H1 (cell line): ENCODE results near the gene ARHGAP24. TPM values are rescaled to one million over a fixed set of nuclear protein-coding genes. Genes with fewer than 3 reads are reported as not detected.

Experiments
- CTCF ChIA-PET: fragments of 300-600 bp; sonication (Branson Sonifier 250); formaldehyde crosslinking; loops from one replicate; lab custom pipeline; 2021; ENCODE audit not compliant: partially characterized antibody; lab: Charles Lee
- POLR2A ChIA-PET: fragments of 300-600 bp; sonication (Branson Sonifier 250); formaldehyde crosslinking; loops from one replicate; lab custom pipeline; 2021; ENCODE audit warnings: inconsistent platforms; ENCODE audit not compliant: partially characterized antibody; lab: Charles Lee
- DNase-seq, 2 experiments: peaks; one replicate each; pipeline versions ENCODE4 v3.0.0 to v3.0.0-alpha.2; 2010 to 2022; ENCODE audit warnings: low spot score in 2 of 2, low read depth in 1 of 2, mixed read lengths in 1 of 2
- FAIRE-seq: peaks from 2 replicates; lab custom pipeline; 2011; peaks lifted over from hg19 to GRCh38; lab: Jason Lieb, UNC
- H2AFZ ChIP-seq: 2 replicates; pipeline ENCODE4 v1.8.1; 2012; ENCODE audit warnings: low read length, inconsistent platforms
- H2AK5ac ChIP-seq: 2 replicates; pipeline ENCODE4 v1.6.1; 2013; ENCODE audit warnings: low read depth, low read length
- H2BK120ac ChIP-seq: replicated peaks from 2 replicates; pipeline ENCODE3; 2013; ENCODE audit warnings: low read depth, low read length, inconsistent platforms
- H2BK12ac ChIP-seq: 2 replicates; pipeline ENCODE4 v1.6.1; 2013; ENCODE audit warnings: low read depth, low read length
- H2BK15ac ChIP-seq: 2 replicates; pipeline ENCODE4 v1.6.1; 2013; ENCODE audit warnings: low read length
- H2BK20ac ChIP-seq: 2 replicates; pipeline ENCODE4 v1.6.1; 2013; ENCODE audit warnings: low read length
- H2BK5ac ChIP-seq: 2 replicates; pipeline ENCODE4 v1.6.1; 2013; ENCODE audit warnings: low read depth, low read length
- H3K14ac ChIP-seq: 2 replicates; pipeline ENCODE4 v1.6.1; 2013; ENCODE audit warnings: inconsistent platforms; ENCODE audit not compliant: insufficient read length
- H3K18ac ChIP-seq: 2 replicates; pipeline ENCODE4 v1.6.1; 2013; ENCODE audit warnings: low read length; ENCODE audit errors: extremely low read depth
- H3K23ac ChIP-seq: 2 replicates; pipeline ENCODE4 v1.6.1; 2013; ENCODE audit warnings: inconsistent platforms; ENCODE audit not compliant: insufficient read length
- H3K23me2 ChIP-seq: 2 replicates; pipeline ENCODE4 v1.6.1; 2013; ENCODE audit warnings: low read depth, low read length
- H3K27ac ChIP-seq: 2 replicates; pipeline ENCODE4 v1.6.1; 2011; ENCODE audit warnings: low read depth, low read length, inconsistent platforms
- H3K27me3 ChIP-seq, 4 experiments: replicated peaks in 1 of 4; 1 replicate in 1 of 4; 2 replicates in 3 of 4; pipeline versions ENCODE4 v1.6.1 to v1.8.1; 2011 to 2013; ENCODE audit warnings: low read length in 3 of 4, mild to moderate bottlenecking in 3 of 4, inconsistent platforms in 2 of 4, mixed read lengths in 2 of 4, moderate library complexity in 1 of 4; ENCODE audit not compliant: control insufficient read depth in 3 of 4, insufficient read depth in 3 of 4; ENCODE audit errors: extremely low read depth in 1 of 4
- H3K36me3 ChIP-seq, 4 experiments: 2 replicates each; pipeline versions ENCODE4 v1.6.1 to v1.8.1; 2011 to 2013; ENCODE audit warnings: mild to moderate bottlenecking in 4 of 4, low read length in 3 of 4, moderate library complexity in 2 of 4, control low read depth in 1 of 4, inconsistent platforms in 1 of 4; ENCODE audit not compliant: insufficient read depth in 4 of 4, control insufficient read depth in 2 of 4
- H3K4ac ChIP-seq: replicated peaks from 2 replicates; pipeline ENCODE3; 2013; ENCODE audit warnings: low read length, low read depth, mixed read lengths, inconsistent platforms; ENCODE audit not compliant: insufficient read length
- H3K4me1 ChIP-seq, 4 experiments: replicated peaks in 1 of 4; 1 replicate in 1 of 4; 2 replicates in 3 of 4; pipeline versions ENCODE4 v1.6.1 to v1.8.1; 2011 to 2013; ENCODE audit warnings: low read length in 3 of 4, inconsistent platforms in 2 of 4, mixed read lengths in 1 of 4; ENCODE audit not compliant: insufficient read depth in 4 of 4, control insufficient read depth in 3 of 4
- H3K4me2 ChIP-seq, 2 experiments: 2 replicates each; pipeline versions ENCODE4 v1.6.1 to v1.8.1; 2011 to 2013; ENCODE audit warnings: low read depth in 2 of 2, low read length in 2 of 2, control low read depth in 1 of 2, inconsistent platforms in 1 of 2, mild to moderate bottlenecking in 1 of 2; ENCODE audit not compliant: insufficient read depth in 1 of 2
- H3K4me3 ChIP-seq, 4 experiments: fragments of 200-600, 300-600 bp in 1 of 4; sonication (generic), shearing (Covaris generic), sonication (Bioruptor Twin) in 1 of 4; 2 replicates each; pipeline versions ENCODE4 v1.5.1 to v1.8.1; 2011 to 2016; ENCODE audit warnings: low read length in 4 of 4, low read depth in 3 of 4, control low read depth in 2 of 4, inconsistent platforms in 2 of 4, mild to moderate bottlenecking in 2 of 4, mixed read lengths in 1 of 4, moderate library complexity in 1 of 4; ENCODE audit not compliant: insufficient read depth in 2 of 4; ENCODE audit errors: extremely low read depth in 1 of 4
- H3K56ac ChIP-seq: replicated peaks from 2 replicates; pipeline ENCODE3; 2013; ENCODE audit warnings: low read depth, mild to moderate bottlenecking, mixed read lengths, low read length, inconsistent platforms; ENCODE audit not compliant: insufficient read length
- H3K79me1 ChIP-seq: 2 replicates; pipeline ENCODE4 v1.6.1; 2013; ENCODE audit warnings: low read depth, low read length, control low read depth
- H3K79me2 ChIP-seq, 2 experiments: 2 replicates each; pipeline versions ENCODE4 v1.6.1 to v1.8.1; 2012 to 2013; ENCODE audit warnings: low read length in 2 of 2, mild to moderate bottlenecking in 2 of 2, inconsistent platforms in 1 of 2; ENCODE audit not compliant: insufficient read depth in 2 of 2, control insufficient read depth in 1 of 2
- H3K9ac ChIP-seq, 4 experiments: replicated peaks in 1 of 4; 1 replicate in 1 of 4; 2 replicates in 3 of 4; pipeline versions ENCODE4 v1.6.1 to v1.8.1; 2011 to 2013; ENCODE audit warnings: low read depth in 3 of 4, low read length in 3 of 4, control low read depth in 2 of 4, mild to moderate bottlenecking in 2 of 4, moderate library complexity in 2 of 4, inconsistent platforms in 1 of 4; ENCODE audit errors: extremely low read depth in 1 of 4
- H3K9me3 ChIP-seq, 2 experiments: 2 replicates each; pipeline versions ENCODE4 v1.6.1 to v1.8.1; 2012 to 2013; ENCODE audit warnings: mild to moderate bottlenecking in 2 of 2, moderate library complexity in 2 of 2, control low read depth in 1 of 2, inconsistent platforms in 1 of 2, low read depth in 1 of 2, low read length in 1 of 2, mixed read lengths in 1 of 2; ENCODE audit not compliant: insufficient read depth in 2 of 2
- H4K20me1 ChIP-seq, 2 experiments: replicated peaks in 1 of 2; 2 replicates each; pipeline versions ENCODE3 to v1.8.1; 2011 to 2013; ENCODE audit warnings: inconsistent platforms in 2 of 2, low read length in 2 of 2, mild to moderate bottlenecking in 1 of 2; ENCODE audit not compliant: insufficient read depth in 2 of 2, control insufficient read depth in 1 of 2
- H4K5ac ChIP-seq: 2 replicates; pipeline ENCODE4 v1.6.1; 2013; ENCODE audit warnings: low read length, low read depth, mixed read lengths, inconsistent platforms; ENCODE audit not compliant: insufficient read length
- H4K8ac ChIP-seq: 2 replicates; pipeline ENCODE4 v1.8.0; 2013; ENCODE audit warnings: mild to moderate bottlenecking, moderate library complexity, low read length, inconsistent platforms; ENCODE audit not compliant: insufficient read depth; ENCODE audit errors: extremely low read depth
- H4K91ac ChIP-seq: replicated peaks from 2 replicates; pipeline ENCODE3; 2013; ENCODE audit warnings: low read length, mixed read lengths, inconsistent platforms; ENCODE audit not compliant: insufficient read length
- BACH1 ChIP-seq: IDR thresholded peaks from 2 replicates; pipeline ENCODE4 v1.6.1; 2012; ENCODE audit warnings: low read length, improper control_type of control experiment
- CHD1 ChIP-seq: IDR thresholded peaks from 2 replicates; pipeline ENCODE4 v1.6.1; 2012; ENCODE audit warnings: low read depth, low read length, improper control_type of control experiment
- CTBP2 ChIP-seq: IDR thresholded peaks from 2 replicates; pipeline ENCODE4 v1.7.0; 2011; ENCODE audit warnings: borderline replicate concordance, mild to moderate bottlenecking, moderate library complexity, mixed read lengths, low read length; ENCODE audit not compliant: insufficient read depth, insufficient read length
- HDAC2 ChIP-seq, 2 experiments: fragments of 300-600 bp in 1 of 2; sonication (generic) in 1 of 2; IDR thresholded peaks; 2 replicates each; pipeline ENCODE4 v1.6.1; 2011 to 2012; ENCODE audit warnings: low read depth in 2 of 2, low read length in 2 of 2, mild to moderate bottlenecking in 2 of 2, moderate library complexity in 2 of 2, borderline replicate concordance in 1 of 2, inconsistent platforms in 1 of 2
- MAFK ChIP-seq: IDR thresholded peaks from 2 replicates; pipeline ENCODE4 v1.6.1; 2012; ENCODE audit warnings: low read depth, mild to moderate bottlenecking, improper control_type of control experiment, low read length
- POLR2A ChIP-seq, 2 experiments: IDR thresholded peaks; 1 replicate in 1 of 2; 2 replicates in 1 of 2; pipeline ENCODE4 v1.6.1; 2011; ENCODE audit warnings: low read depth in 2 of 2, low read length in 2 of 2, mild to moderate bottlenecking in 2 of 2; ENCODE audit errors: control extremely low read depth in 1 of 2
- RXRA ChIP-seq: IDR thresholded peaks from 2 replicates; pipeline ENCODE4 v1.6.1; 2011; ENCODE audit warnings: low read depth, mild to moderate bottlenecking, low read length, moderate library complexity; ENCODE audit not compliant: insufficient read depth
- SIRT6 ChIP-seq: IDR thresholded peaks from one replicate; pipeline ENCODE4 v1.7.1; 2012; ENCODE audit warnings: low read length, inconsistent platforms
- TAF7 ChIP-seq: optimal IDR thresholded peaks from 2 replicates; pipeline ENCODE3; 2011; ENCODE audit warnings: low read depth, mild to moderate bottlenecking, inconsistent platforms, low read length, moderate library complexity, borderline replicate concordance
- TCF12 ChIP-seq: IDR thresholded peaks from 2 replicates; pipeline ENCODE4 v1.6.1; 2011; ENCODE audit warnings: low read depth, mild to moderate bottlenecking, low read length
- WGBS, 2 experiments: shearing (Covaris generic) in 1 of 2; methylation state at CpG; one replicate each; pipeline versions ENCODE4 v1.1.6 to v1.1.7; 2013 to 2015; ENCODE audit warnings: low lambda C conversion rate in 2 of 2, mixed read lengths in 2 of 2, inconsistent platforms in 1 of 2, low coverage in 1 of 2, missing lambda C conversion rate in 1 of 2; ENCODE audit not compliant: insufficient replicate concordance in 2 of 2, insufficient coverage in 1 of 2, insufficient read length in 1 of 2; ENCODE audit errors: extremely low coverage in 1 of 2, missing lambda C conversion rate in 1 of 2; 5-methylcytosine and 5-hydroxymethylcytosine counted together
- polyA plus RNA-seq, 7 experiments: library from polyadenylated mRNA; depleted of rRNA in 3 of 7; stranded (reverse) in 5 of 7; unstranded in 2 of 7; fragments of >200 nt in 5 of 7; fragments of 200-250 nt in 2 of 7; gene quantifications; 1 replicate in 5 of 7; 2 replicates in 1 of 7; 4 replicates in 1 of 7; pipeline versions ENCODE4 v1.2.1 to v1.2.3, GENCODE V29; 2011 to 2013; ENCODE audit warnings: missing spikeins in 2 of 7, mixed read lengths in 2 of 7
- total RNA-seq: library from RNA; stranded (reverse); fragmentation: NEBNext Ultra II Directional; extraction: Animal tissue kit (Norgen Biotek cat#: 25700); gene quantifications from 2 replicates; pipeline ENCODE4 v1.2.1, GENCODE V29; 2021

ARHGAP24 gene
- total and polyA plus RNA-seq, 2 of the 8 experiments (the other 6 are each of a cell fraction or from before 2014, with no cell fraction given) = 0.08 to 0.50 TPM

- H2AK5ac ChIP-seq = no peak overlapping the region
- peak overlapping the region; percentile 92 for H2AFZ ChIP-seq
- no peak overlapping the region for H2BK120ac ChIP-seq
- H3K9ac ChIP-seq = no peak overlapping the region
- H3K27ac ChIP-seq = no peak overlapping the region
- H4K5ac ChIP-seq = no peak overlapping the region
- no peak overlapping the region for H2BK20ac ChIP-seq
- no peak overlapping the region for H2BK15ac ChIP-seq
- H4K8ac ChIP-seq = no peak overlapping the region
- DNase-seq (no peak), FAIRE-seq (no peak)
- H3K4me3 ChIP-seq = no peak overlapping the region
- ChIA-PET POLR2A (no interaction called here), CTCF (interaction anchor here (2.7 kb wide), 1 partner anchor 23 kb away, joined by 6 read pairs; no protein-coding TSS in a partner anchor)
- no peak overlapping the region for H3K4ac ChIP-seq
- H3K9me3 ChIP-seq = no peaks in the 10 kb centered on the region
- no peak overlapping the region for H3K56ac ChIP-seq
- no peaks in the 10 kb centered on the region for H3K23me2 ChIP-seq
- H4K91ac ChIP-seq = no peak overlapping the region
- H3K27me3 ChIP-seq = no peaks in the 10 kb centered on the region
- no peak overlapping the region for H3K23ac ChIP-seq
- no peaks in the 10 kb centered on the region for H4K20me1 ChIP-seq
- no peak overlapping the region for H3K14ac ChIP-seq
- no peaks in the 10 kb centered on the region for H3K79me2 ChIP-seq
- no peak overlapping the region for H2BK12ac ChIP-seq
- no peak overlapping the region for H3K18ac ChIP-seq
- TF ChIP-seq TAF7 (no peak), TCF12 (no peak), POLR2A (IDR thresholded peaks at IDR 0.05; ENCODE audit: control extremely low read depth in 1 of 2, low read depth in 2 of 2, low read length in 2 of 2) (no peak), HDAC2 (IDR thresholded peaks at IDR 0.05; ENCODE audit: borderline replicate concordance in 1 of 2, low read depth in 2 of 2, low read length in 2 of 2) (no peak), SIRT6 (no peak), RXRA (no peak), MAFK (no peak), CTBP2 (no peak), BACH1 (no peak), CHD1 (no peak)
- no peak overlapping the region for H2BK5ac ChIP-seq
- H3K4me2 ChIP-seq = no peak overlapping the region
- 95% methylated on average over 3 of the region's 3 CpGs; no CpG with 5 or more reads in 1 of the 2 experiments for WGBS, 2 experiments
- H3K79me1 ChIP-seq = no peaks in the 10 kb centered on the region
- no peaks in the 10 kb centered on the region for H3K36me3 ChIP-seq
- H3K4me1 ChIP-seq = no peaks in the 10 kb centered on the region
Measured at GRCh38 chr4:85724791-85725563, 250.0 kb downstream of the ARHGAP24 start.
